Neural progenitor cell (in vitro differentiated cells): ENCODE data around the gene EFNA3. TPM values are rescaled to one million over a fixed set of nuclear protein-coding genes. Genes with fewer than 3 reads are reported as not detected.

ENCODE experiments used
- DNase-seq: peaks from one replicate; pipeline ENCODE4 v3.0.0-alpha.2; 2016; ENCODE audit warnings: low spot score
- H2AFZ ChIP-seq: fragments of 200-600 bp; sonication (generic); replicated peaks from 2 replicates; pipeline ENCODE4 v1.6.1; 2016; ENCODE audit warnings: antibody characterized with exemption
- H3F3A ChIP-seq: fragments of 200-600 bp; sonication (generic); 2 replicates; pipeline ENCODE4 v1.6.1; 2016; ENCODE audit warnings: antibody characterized with exemption, low read depth
- H3K27ac ChIP-seq: fragments of 200-600 bp; sonication (generic); 2 replicates; pipeline ENCODE4 v1.5.1; 2016; ENCODE audit warnings: mild to moderate bottlenecking
- H3K27me3 ChIP-seq: fragments of 200-600 bp; sonication (generic); 2 replicates; pipeline ENCODE4 v1.6.1; 2016; ENCODE audit warnings: mild to moderate bottlenecking, moderate library complexity
- H3K36me3 ChIP-seq: fragments of 200-600 bp; sonication (generic); 2 replicates; pipeline ENCODE4 v1.5.1; 2016
- H3K4me1 ChIP-seq: fragments of 200-600 bp; sonication (generic); 2 replicates; pipeline ENCODE4 v1.6.1; 2016; ENCODE audit warnings: mixed run types
- H3K4me2 ChIP-seq: fragments of 200-600 bp; sonication (generic); 2 replicates; pipeline ENCODE4 v1.6.1; 2016
- H3K4me3 ChIP-seq: fragments of 200-600 bp; sonication (generic); 2 replicates; pipeline ENCODE4 v1.5.1; 2016
- H3K79me2 ChIP-seq: fragments of 200-600 bp; sonication (generic); 2 replicates; pipeline ENCODE4 v1.6.1; 2016; ENCODE audit warnings: low read depth
- H3K9ac ChIP-seq: fragments of 200-600 bp; sonication (generic); 2 replicates; pipeline ENCODE4 v1.6.1; 2016
- H3K9me3 ChIP-seq: fragments of 200-600 bp; sonication (generic); 2 replicates; pipeline ENCODE4 v1.5.1; 2016; ENCODE audit warnings: low read depth
- H4K20me1 ChIP-seq: fragments of 200-600 bp; sonication (generic); 2 replicates; pipeline ENCODE4 v1.6.1; 2016; ENCODE audit warnings: low read depth
- H3K27ac Mint-ChIP-seq: 3 replicates; pipeline ENCODE4 v1.8.0; 2021; ENCODE audit warnings: mixed read lengths
- H3K27me3 Mint-ChIP-seq: 2 replicates; pipeline ENCODE4 v1.8.0; 2022; ENCODE audit warnings: low read depth, mild to moderate bottlenecking, inconsistent platforms, moderate library complexity, mixed read lengths; ENCODE audit not compliant: insufficient read depth
- H3K36me3 Mint-ChIP-seq: 3 replicates; pipeline ENCODE4 v1.8.0; 2021; ENCODE audit warnings: mixed read lengths
- H3K4me1 Mint-ChIP-seq: 3 replicates; pipeline ENCODE4 v1.8.0; 2021; ENCODE audit warnings: mixed read lengths
- H3K4me3 Mint-ChIP-seq: 3 replicates; pipeline ENCODE4 v1.8.0; 2021; ENCODE audit warnings: mild to moderate bottlenecking, moderate library complexity, mixed read lengths
- H3K9me3 Mint-ChIP-seq: 3 replicates; pipeline ENCODE4 v1.8.0; 2020; ENCODE audit warnings: mixed read lengths
- CTCF ChIP-seq: fragments of 200-600 bp; sonication (generic); IDR thresholded peaks from 2 replicates; pipeline ENCODE4 v1.5.1; 2017; ENCODE audit warnings: antibody characterized with exemption, mild to moderate bottlenecking
- EZH2 ChIP-seq: fragments of 200-600 bp; sonication (generic); IDR thresholded peaks from 2 replicates; pipeline ENCODE4 v1.6.1; 2017; ENCODE audit warnings: antibody characterized with exemption, mild to moderate bottlenecking, moderate library complexity
- EZH2phosphoT487 ChIP-seq: fragments of 200-600 bp; sonication (generic); IDR thresholded peaks from 2 replicates; pipeline ENCODE4 v1.6.1; 2017; ENCODE audit warnings: antibody characterized with exemption
- total RNA-seq: library from RNA; depleted of rRNA; stranded (reverse); fragments of >200 nt; gene quantifications from 2 replicates; pipeline ENCODE4 v1.2.3, GENCODE V29; 2015; ENCODE audit warnings: low replicate concordance

Gene EFNA3
- total RNA-seq, 1 donor from 2014 or later, result 4.0 TPM

- TF ChIP-seq CTCF (peak; percentile 71), EZH2phosphoT487 (peak; percentile 17), EZH2 (no peak)
- Histone ChIP-seq H3K27ac (no peak overlapping the region), H3F3A (peaks cover 30% of the 10 kb centered on the region), H2AFZ (peak overlapping the region; percentile 58), H3K4me2 (peak overlapping the region; percentile 94), H3K4me3 (peak overlapping the region; percentile 93), H3K9me3 (no peaks in the 10 kb centered on the region), H3K79me2 (peaks cover 13% of the 10 kb centered on the region), H3K9ac (no peak overlapping the region), H3K4me1 (peaks cover 21% of the 10 kb centered on the region), H4K20me1 (peaks cover 27% of the 10 kb centered on the region), H3K36me3 (no peaks in the 10 kb centered on the region), H3K27me3 (peaks cover 7% of the 10 kb centered on the region)
- DNase-seq, result peak; percentile 88
- peaks cover 2% of the 10 kb centered on the region for H3K9me3 Mint-ChIP-seq
- H3K36me3 Mint-ChIP-seq, result peaks cover 9% of the 10 kb centered on the region
- no peak overlapping the region for H3K27ac Mint-ChIP-seq
- peak overlapping the region; percentile 87 for H3K4me3 Mint-ChIP-seq
- H3K27me3 Mint-ChIP-seq, result peaks cover 10% of the 10 kb centered on the region
- peaks cover 36% of the 10 kb centered on the region for H3K4me1 Mint-ChIP-seq
These were observed 15.8 kb upstream of the EFNA3 start for GRCh38 chr1:155062702-155063411.

- H4K20me1 ChIP-seq, result peaks cover 29% of the 10 kb centered on the region
- H3K9me3 ChIP-seq, result no peaks in the 10 kb centered on the region
- TF ChIP-seq EZH2phosphoT487, result no peak
- no peak for TF ChIP-seq CTCF
- H3K4me1 ChIP-seq, result peaks cover 21% of the 10 kb centered on the region
- H3K4me3 Mint-ChIP-seq, result peak within 1 kb of the TSS; percentile 89
- peaks cover 13% of the 10 kb centered on the region for H3K79me2 ChIP-seq
- H2AFZ ChIP-seq, result peak within 1 kb of the TSS; percentile 81
- DNase-seq, result peak; percentile 96
- peak within 1 kb of the TSS; percentile 30 for H3K27ac Mint-ChIP-seq
- H3K4me1 Mint-ChIP-seq, result peaks cover 39% of the 10 kb centered on the region
- peaks cover 2% of the 10 kb centered on the region for H3K9me3 Mint-ChIP-seq
- peaks cover 7% of the 10 kb centered on the region for H3K27me3 ChIP-seq
- H3K27me3 Mint-ChIP-seq, result peaks cover 10% of the 10 kb centered on the region
- peaks cover 31% of the 10 kb centered on the region for H3F3A ChIP-seq
- H3K4me3 ChIP-seq, result peak within 1 kb of the TSS; percentile 93
- H3K4me2 ChIP-seq, result peak within 1 kb of the TSS; percentile 94
- no peaks in the 10 kb centered on the region for H3K36me3 ChIP-seq
- H3K36me3 Mint-ChIP-seq, result peaks cover 9% of the 10 kb centered on the region
- H3K27ac ChIP-seq, result peak within 1 kb of the TSS; percentile 88
- H3K9ac ChIP-seq, result peak within 1 kb of the TSS; percentile 41
These were observed 15.0 kb upstream of the EFNA3 start, which contains the start of gene EFNA4 for GRCh38 chr1:155063550-155064110. Gene EFNA4 (plus strand): TSS chr1:155063740. CDS start chr1:155063824, 84 bp downstream.

GRCh38 chr1:155064111-155064831 is 14.4 kb upstream of the EFNA3 start:
- peak; percentile 68 for DNase-seq
- Mint-ChIP-seq H3K4me3 (peak overlapping the region; percentile 89), H3K27me3 (peaks cover 10% of the 10 kb centered on the region), H3K36me3 (peaks cover 9% of the 10 kb centered on the region), H3K4me1 (peaks cover 43% of the 10 kb centered on the region), H3K27ac (peak overlapping the region; percentile 30), H3K9me3 (peaks cover 2% of the 10 kb centered on the region)
- H3K27ac ChIP-seq, result peak overlapping the region; percentile 88
- TF ChIP-seq EZH2phosphoT487 (no peak), EZH2 (no peak), CTCF (no peak)
- peak overlapping the region; percentile 41 for H3K9ac ChIP-seq
- H3K9me3 ChIP-seq, result no peaks in the 10 kb centered on the region
- H3K4me2 ChIP-seq, result peak overlapping the region; percentile 94
- peaks cover 34% of the 10 kb centered on the region for H3F3A ChIP-seq
- H3K4me3 ChIP-seq, result peak overlapping the region; percentile 93
- peak overlapping the region; percentile 81 for H2AFZ ChIP-seq
- peaks cover 35% of the 10 kb centered on the region for H4K20me1 ChIP-seq
- no peaks in the 10 kb centered on the region for H3K36me3 ChIP-seq
- H3K79me2 ChIP-seq, result peaks cover 13% of the 10 kb centered on the region
- H3K4me1 ChIP-seq, result peaks cover 21% of the 10 kb centered on the region
- peaks cover 7% of the 10 kb centered on the region for H3K27me3 ChIP-seq
